Measurements from ENCODE around the gene GAL.

The GAL gene

DNA sequence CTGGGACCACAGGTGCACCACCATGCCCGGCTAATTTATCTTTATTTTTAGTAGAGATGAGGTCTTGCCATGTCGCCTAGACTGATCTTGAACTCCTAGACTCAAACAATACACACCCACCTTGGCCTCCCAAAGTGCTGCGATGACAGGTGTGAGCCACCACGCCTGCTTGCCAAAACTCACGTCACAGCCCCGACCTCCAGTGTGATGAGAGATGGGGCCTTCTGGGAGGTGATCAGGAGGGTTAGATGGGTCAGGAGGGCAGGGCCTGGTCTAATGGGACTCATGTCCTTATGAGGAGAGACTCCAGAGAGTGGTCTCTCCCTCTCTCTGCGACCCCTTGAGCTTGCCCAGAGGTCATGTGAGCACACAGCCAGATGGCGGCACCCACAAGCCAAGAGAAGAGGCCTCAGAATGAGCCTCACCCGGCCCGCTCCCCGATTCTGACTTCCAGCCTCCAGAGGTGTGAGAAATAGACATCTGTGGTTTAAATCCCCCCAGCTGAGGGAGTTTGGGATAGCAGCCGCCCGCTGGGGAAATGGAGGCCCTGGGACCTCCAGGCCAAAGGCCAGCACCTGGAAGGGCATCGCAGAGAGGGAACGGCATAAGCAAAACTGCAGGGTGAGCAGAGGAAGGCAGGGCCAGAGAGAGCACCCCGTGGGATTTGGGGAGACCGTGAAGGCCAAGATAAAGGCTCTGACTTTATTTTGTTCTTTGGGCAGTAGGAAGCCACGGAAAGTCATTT lies 24.1 kb upstream of the GAL start:
- Histone ChIP-seq H3K4me2 (ENCODE audit: low read length) (no peak overlapping the region), H2AFZ (ENCODE audit: low read depth, low read length) (no peak overlapping the region), H3K36me3 (replicated peaks; ENCODE audit: low read depth, low read length) (no peaks in the 10 kb centered on the region), H3K27ac (ENCODE audit: low read length) (no peak overlapping the region), H3K79me2 (ENCODE audit: low read length) (no peaks in the 10 kb centered on the region), H4K20me1 (ENCODE audit: insufficient read depth, low read length) (no peaks in the 10 kb centered on the region), H3K9me3 (ENCODE audit: insufficient read depth, low read length) (no peaks in the 10 kb centered on the region), H3K4me1 (ENCODE audit: low read length) (no peaks in the 10 kb centered on the region), H3K9ac (ENCODE audit: low read length) (no peak overlapping the region), H3K27me3 (ENCODE audit: low read depth, low read length) (peaks cover 6% of the 10 kb centered on the region), H3K4me3 (ENCODE audit: low read length) (no peak overlapping the region)
- TF ChIP-seq, protein P1, sequence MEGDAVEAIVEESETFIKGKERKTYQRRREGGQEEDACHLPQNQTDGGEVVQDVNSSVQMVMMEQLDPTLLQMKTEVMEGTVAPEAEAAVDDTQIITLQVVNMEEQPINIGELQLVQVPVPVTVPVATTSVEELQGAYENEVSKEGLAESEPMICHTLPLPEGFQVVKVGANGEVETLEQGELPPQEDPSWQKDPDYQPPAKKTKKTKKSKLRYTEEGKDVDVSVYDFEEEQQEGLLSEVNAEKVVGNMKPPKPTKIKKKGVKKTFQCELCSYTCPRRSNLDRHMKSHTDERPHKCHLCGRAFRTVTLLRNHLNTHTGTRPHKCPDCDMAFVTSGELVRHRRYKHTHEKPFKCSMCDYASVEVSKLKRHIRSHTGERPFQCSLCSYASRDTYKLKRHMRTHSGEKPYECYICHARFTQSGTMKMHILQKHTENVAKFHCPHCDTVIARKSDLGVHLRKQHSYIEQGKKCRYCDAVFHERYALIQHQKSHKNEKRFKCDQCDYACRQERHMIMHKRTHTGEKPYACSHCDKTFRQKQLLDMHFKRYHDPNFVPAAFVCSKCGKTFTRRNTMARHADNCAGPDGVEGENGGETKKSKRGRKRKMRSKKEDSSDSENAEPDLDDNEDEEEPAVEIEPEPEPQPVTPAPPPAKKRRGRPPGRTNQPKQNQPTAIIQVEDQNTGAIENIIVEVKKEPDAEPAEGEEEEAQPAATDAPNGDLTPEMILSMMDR (IDR thresholded peaks at IDR 0.05; ENCODE audit: low read depth, low read length), result no peak
- TF ChIP-seq EZH2phosphoT487 (IDR thresholded peaks at IDR 0.05; ENCODE audit: low read depth), result no peak

DNA sequence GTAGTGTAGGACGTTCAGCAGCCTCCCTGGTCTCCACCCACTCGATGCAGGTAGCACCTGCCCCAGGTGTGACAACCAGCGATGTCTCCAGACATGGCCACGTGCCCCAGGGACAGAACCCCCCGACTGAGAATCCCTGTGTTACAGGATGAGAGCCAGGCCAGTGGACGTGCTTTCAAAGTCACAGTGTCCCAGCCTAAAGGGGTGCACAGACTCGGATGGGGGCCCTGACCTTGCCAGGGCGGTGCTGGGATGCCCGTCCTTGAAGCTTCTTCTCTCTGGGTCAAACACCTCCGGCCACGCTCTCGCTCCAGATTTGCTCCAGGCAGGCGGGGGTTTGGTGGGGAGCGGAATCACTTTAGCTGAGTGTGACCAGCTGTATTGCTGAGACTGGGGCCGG lies 23.3 kb upstream of the GAL start:
- TF ChIP-seq, protein P1 (IDR thresholded peaks at IDR 0.05; ENCODE audit: low read depth, low read length), result no peak
- no peak for TF ChIP-seq EZH2phosphoT487 (IDR thresholded peaks at IDR 0.05; ENCODE audit: low read depth)
- Histone ChIP-seq H3K27ac (ENCODE audit: low read length) (no peak overlapping the region), H3K4me1 (ENCODE audit: low read length) (no peaks in the 10 kb centered on the region), H3K79me2 (ENCODE audit: low read length) (no peaks in the 10 kb centered on the region), H3K9me3 (ENCODE audit: insufficient read depth, low read length) (no peaks in the 10 kb centered on the region), H3K36me3 (replicated peaks; ENCODE audit: low read depth, low read length) (no peaks in the 10 kb centered on the region), H3K9ac (ENCODE audit: low read length) (no peak overlapping the region), H3K4me2 (ENCODE audit: low read length) (no peak overlapping the region), H3K27me3 (ENCODE audit: low read depth, low read length) (peaks cover 6% of the 10 kb centered on the region), H2AFZ (ENCODE audit: low read depth, low read length) (no peak overlapping the region), H4K20me1 (ENCODE audit: insufficient read depth, low read length) (no peaks in the 10 kb centered on the region), H3K4me3 (ENCODE audit: low read length) (no peak overlapping the region)

DNA sequence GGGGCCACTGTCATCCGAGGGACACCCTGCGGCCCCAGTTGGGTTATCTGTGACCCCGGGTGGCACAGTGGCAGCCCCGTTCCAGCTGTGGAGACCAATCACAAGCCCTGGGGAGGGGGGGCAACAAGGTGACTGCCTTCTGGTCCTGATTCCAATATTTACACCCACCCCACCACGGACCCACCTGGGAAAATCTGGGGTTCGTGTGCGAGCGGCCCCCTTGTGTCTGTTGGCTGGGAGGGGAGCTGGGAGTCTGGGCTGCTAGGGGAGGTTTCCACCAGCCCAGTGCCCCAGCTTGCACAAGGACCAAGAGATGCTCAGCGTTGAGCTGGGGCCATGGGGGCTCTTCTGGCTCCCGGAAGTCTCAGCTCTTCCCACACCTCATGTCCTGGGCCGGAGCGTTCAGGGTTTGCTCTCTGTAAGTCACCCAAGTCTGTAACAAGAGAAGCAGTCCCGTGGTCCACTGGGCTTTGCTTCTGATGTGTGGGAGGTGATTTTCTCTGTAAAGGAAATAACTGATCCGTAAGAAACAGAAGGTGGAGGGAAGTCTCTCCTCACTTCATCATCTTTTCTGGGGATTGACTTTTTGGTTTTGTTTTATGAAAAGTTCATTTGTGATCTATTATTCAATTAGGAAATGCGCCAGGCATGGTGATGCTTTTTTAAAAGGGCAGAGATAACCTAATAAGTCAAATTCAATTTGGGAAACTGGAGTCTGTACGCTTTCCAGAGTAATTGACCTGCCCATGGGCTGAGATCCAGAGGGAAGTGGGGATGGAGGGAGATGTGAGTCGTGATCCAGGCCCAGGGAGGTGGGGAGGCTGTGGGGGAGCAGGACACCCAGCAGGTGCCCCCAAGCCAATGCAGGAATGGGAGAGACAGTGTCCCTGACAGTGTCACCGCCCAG lies 22.4 kb upstream of the GAL start:
- TF ChIP-seq, protein P1 (IDR thresholded peaks at IDR 0.05; ENCODE audit: low read depth, low read length), result no peak
- no peak for TF ChIP-seq EZH2phosphoT487 (IDR thresholded peaks at IDR 0.05; ENCODE audit: low read depth)
- Histone ChIP-seq H3K36me3 (replicated peaks; ENCODE audit: low read depth, low read length) (no peaks in the 10 kb centered on the region), H3K4me1 (ENCODE audit: low read length) (no peaks in the 10 kb centered on the region), H3K27ac (ENCODE audit: low read length) (no peak overlapping the region), H3K4me3 (ENCODE audit: low read length) (no peak overlapping the region), H4K20me1 (ENCODE audit: insufficient read depth, low read length) (no peaks in the 10 kb centered on the region), H3K27me3 (ENCODE audit: low read depth, low read length) (peaks cover 6% of the 10 kb centered on the region; the same call in 1 of the 2 replicates), H3K9me3 (ENCODE audit: insufficient read depth, low read length) (no peaks in the 10 kb centered on the region), H3K79me2 (ENCODE audit: low read length) (no peaks in the 10 kb centered on the region), H2AFZ (ENCODE audit: low read depth, low read length) (no peak overlapping the region), H3K9ac (ENCODE audit: low read length) (no peak overlapping the region), H3K4me2 (ENCODE audit: low read length) (no peak overlapping the region)

DNA sequence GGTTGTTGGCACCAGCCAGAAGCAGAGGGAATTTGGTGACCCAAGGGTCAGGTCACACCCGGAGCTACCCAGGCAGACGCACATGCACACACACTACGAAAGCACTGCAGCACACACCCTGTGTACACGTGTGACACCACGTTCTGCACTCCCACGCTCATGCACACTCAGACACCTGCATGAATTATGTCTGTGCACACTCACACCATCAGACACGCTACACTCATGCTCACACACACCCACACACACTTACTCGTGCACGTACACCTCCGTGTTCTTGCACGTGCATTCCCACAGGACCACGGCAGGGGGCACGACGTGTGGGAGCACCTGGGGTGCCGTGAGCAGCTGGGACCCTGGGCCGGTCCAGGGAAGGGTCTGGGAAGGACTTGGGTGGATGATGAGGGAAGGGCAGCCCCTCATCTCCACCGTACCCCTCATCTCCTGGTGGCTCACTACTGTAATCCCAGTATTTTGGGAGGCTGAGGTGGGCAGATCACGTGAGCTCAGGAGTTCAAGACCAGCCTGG lies 20.8 kb upstream of the GAL start:
- Histone ChIP-seq H3K4me1 (ENCODE audit: low read length) (no peaks in the 10 kb centered on the region), H2AFZ (ENCODE audit: low read depth, low read length) (no peak overlapping the region), H3K79me2 (ENCODE audit: low read length) (no peaks in the 10 kb centered on the region), H3K4me2 (ENCODE audit: low read length) (no peak overlapping the region), H3K9me3 (ENCODE audit: insufficient read depth, low read length) (no peaks in the 10 kb centered on the region), H3K9ac (ENCODE audit: low read length) (no peak overlapping the region), H3K36me3 (replicated peaks; ENCODE audit: low read depth, low read length) (no peaks in the 10 kb centered on the region), H4K20me1 (ENCODE audit: insufficient read depth, low read length) (no peaks in the 10 kb centered on the region), H3K27me3 (ENCODE audit: low read depth, low read length) (peaks cover 6% of the 10 kb centered on the region; the same call in 1 of the 2 replicates), H3K4me3 (ENCODE audit: low read length) (no peak overlapping the region), H3K27ac (ENCODE audit: low read length) (no peak overlapping the region)
- TF ChIP-seq, protein P1 (IDR thresholded peaks at IDR 0.05; ENCODE audit: low read depth, low read length), result no peak
- no peak for TF ChIP-seq EZH2phosphoT487 (IDR thresholded peaks at IDR 0.05; ENCODE audit: low read depth)
